DMS114 treated with DMSO at 0.1 percent for 48 hours (cell line): ENCODE results near the gene NDFIP2.

Experiments
- DNase-seq: peaks from one replicate; lab custom pipeline; 2025; ENCODE audit not compliant: unreplicated experiment; lab: John Stamatoyannopoulos, UW

Gene NDFIP2

DNA sequence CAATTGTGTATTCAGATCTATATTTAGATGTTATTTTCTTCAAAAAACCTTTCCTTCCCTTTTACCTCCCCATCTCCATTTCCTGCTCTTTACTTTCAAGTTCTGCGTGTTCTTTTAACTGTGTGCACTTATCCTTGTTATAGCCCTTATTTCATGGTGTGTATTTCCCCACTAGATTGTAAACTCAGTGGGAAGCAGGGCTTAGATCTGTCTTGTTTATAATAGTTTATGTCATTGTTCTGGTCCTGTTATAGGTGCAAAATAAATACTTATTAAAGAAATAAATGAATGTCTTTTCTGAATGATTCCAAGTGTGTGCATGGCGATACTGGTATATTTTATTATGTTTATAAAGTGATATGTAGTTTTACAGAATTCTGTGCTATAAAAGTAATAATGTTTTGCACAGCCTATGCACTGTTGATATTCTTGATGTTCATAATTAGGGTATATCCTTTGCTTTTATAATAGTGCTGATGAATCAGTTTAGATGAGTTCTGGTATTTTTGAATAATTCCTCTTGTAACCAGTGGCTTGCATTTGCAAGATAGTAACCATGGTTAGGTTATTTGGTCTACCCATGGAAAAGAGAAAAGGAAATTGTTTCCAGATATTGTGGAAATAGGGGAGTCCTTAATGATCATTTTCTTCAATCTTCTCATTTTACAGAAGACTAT, 12.1 kb downstream of the NDFIP2 start:
- no peak for DNase-seq

GRCh38 chr13:79496188-79496587, 15.2 kb downstream of the NDFIP2 start:
- no peak for DNase-seq

GRCh38 chr13:79497064-79497463, 16.1 kb downstream of the NDFIP2 start:
- no peak for DNase-seq

GRCh38 chr13:79497852-79498251, 16.9 kb downstream of the NDFIP2 start:
- no peak for DNase-seq

GRCh38 chr13:79500829-79501228, 19.9 kb downstream of the NDFIP2 start:
- DNase-seq, result no peak

GRCh38 chr13:79501538-79502232, 20.7 kb downstream of the NDFIP2 start:
- DNase-seq, result no peak

GRCh38 chr13:79502859-79503468, 22.0 kb downstream of the NDFIP2 start:
- no peak for DNase-seq

- no peak for DNase-seq
Measured at GRCh38 chr13:79503473-79504017, 22.6 kb downstream of the NDFIP2 start.

DNA sequence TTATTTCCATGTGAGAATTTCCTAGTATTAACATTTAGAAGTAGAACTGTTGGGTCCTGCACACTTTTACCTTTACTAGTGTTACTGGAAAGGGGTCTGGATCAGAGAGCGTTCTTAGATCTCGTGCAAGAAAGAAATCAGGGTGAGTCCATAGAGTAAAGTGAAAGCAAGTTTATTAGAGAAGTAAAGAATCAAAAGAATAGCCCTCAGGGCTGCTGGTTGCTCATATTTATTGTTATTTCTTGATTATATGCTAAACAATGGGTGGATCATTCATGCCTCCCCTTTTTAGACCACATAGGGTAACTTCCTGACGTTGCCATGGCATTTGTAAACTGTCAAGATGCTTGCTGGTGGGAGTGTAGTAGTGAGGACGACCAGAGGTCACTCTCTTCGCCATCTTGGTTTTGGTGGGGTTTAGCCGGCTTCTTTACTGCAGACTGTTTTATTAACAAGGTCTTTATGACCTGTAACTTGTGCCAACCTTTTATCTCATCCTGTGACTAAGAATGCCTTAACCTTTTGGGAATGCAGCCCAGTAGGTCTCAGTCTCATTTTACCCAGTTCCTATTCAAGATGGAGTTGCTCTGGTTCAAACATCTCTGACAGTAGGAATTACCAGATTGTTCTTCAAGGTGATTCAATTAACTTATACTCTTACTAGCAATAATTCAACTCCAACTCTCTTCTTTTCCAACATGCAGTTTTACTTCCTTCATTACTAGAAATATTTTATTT, 27.4 kb downstream of the NDFIP2 start:
- no peak for DNase-seq

- no peak for DNase-seq
Measured at GRCh38 chr13:79511611-79512010, 30.7 kb downstream of the NDFIP2 start.

- no peak for DNase-seq
Measured at GRCh38 chr13:79512950-79513349, 32.0 kb downstream of the NDFIP2 start.

DNA sequence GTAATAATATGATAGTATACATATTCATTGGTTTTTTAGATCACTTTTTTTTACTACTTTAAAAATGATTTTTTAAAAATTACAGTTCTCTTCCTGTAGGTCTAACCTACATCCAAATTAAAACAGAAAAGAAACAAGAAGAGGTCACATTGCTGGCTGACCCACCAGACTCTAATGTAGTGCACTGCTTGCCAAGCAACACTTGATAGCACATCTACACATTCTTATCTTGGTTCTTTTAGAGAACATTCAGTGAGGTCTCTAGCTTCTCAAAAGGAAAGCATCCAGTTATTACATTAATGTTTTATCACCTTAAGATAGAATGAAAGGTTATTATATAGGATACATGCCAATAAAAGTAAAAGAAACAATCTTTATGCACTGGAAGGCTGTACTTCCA, 35.6 kb downstream of the NDFIP2 start:
- no peak for DNase-seq

GRCh38 chr13:79519255-79519654, 38.3 kb downstream of the NDFIP2 start:
- DNase-seq, result no peak

- DNase-seq, result no peak
Measured at GRCh38 chr13:79522583-79522982, 41.6 kb downstream of the NDFIP2 start.

DNA sequence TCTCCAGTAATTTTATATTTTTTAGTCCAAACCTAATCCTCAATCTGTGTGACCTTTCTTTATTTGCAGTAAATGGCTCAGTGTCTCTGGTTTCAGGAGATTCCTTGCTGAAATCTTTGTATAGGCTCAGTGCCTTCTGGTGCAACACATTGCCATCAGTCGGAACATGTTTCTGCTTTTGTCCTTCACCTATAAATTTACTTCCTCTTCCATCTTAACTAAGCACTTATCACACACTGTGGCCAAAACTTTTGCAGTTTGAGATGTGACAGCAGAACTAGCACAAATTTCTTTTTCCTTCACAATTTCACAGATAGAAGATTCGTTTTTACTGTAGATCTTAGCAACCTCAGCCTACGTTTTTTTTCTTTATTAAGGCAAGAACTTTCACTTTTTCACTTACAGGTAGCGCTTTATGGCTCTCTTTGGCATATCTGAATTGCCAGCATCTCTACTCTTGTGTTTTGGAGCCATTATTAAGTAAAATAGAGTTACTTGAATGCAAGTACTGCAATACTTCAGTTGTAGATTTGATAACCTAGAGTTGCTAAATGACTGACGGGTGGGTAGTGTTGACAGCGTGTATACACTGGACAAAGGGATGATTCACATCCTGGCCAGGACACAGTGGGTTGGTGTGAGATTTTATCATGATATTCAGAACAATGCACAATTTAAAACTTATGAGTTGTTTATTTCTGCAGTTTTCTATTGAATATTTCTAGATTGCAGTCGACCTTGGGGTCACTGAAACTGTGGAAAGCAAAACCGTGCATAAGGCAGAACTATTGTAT, 44.3 kb downstream of the NDFIP2 start:
- no peak for DNase-seq

- DNase-seq, result no peak
Measured at GRCh38 chr13:79527698-79528097, 46.7 kb downstream of the NDFIP2 start.

GRCh38 chr13:79528356-79528755, 47.4 kb downstream of the NDFIP2 start:
- DNase-seq, result no peak

DNA sequence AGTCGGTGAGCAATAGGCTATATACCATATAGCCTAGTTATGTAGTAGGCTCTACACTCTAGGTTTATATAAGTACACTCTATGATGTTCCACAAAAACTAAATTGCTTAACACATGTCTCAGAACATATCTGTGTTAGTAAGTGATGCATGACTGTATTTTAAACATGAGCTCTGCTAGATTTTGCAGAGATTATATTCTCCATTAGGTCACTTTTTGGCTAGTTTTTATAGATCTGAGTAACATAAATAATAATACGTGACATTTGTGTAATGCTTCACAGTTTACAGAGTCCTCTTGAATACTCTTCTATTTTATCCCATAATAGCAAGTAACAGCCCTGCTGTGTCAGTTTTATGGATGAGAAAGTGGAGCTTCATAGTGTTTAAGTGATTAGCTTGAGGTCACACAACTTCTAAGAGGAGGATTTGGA, 47.8 kb downstream of the NDFIP2 start:
- no peak for DNase-seq

DNA sequence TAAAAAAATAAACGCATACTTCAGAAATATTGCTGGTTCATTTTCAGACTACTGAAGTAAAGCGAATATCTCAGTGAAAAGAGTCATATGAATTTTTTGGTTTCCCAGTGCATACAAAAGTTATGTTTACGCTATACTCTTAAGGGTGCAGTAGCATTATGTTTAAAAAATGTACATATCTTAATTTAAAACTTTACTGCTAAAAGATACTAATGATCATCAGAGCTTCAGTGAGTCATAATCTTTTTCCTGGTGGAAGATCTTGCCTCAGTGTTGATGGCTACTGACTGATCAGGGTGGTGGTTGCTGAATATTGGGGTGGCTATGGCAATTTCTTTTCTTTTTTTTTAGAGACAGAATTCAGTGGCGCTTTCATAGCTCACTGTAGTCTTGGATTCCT, 48.9 kb downstream of the NDFIP2 start:
- DNase-seq, result no peak

DNA sequence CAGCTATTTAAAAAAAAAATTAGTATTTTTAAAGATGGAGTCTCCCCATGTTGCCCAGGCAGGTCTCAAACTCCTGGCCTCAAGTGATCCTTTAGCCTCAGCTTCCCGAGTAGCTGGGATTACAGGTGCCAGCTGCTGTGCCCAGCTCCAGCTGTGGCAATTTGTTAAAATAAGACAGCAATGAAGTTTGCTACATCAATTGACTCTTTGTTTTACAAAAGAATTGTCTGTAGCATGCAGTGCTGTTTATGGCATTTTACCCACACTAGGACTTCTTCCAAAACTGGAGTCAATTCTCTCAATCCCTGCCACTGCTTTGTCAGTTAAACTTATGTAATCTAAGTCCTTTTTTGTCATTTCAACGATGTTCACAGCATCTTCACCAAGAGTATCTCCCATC, 49.3 kb downstream of the NDFIP2 start:
- no peak for DNase-seq
